ENCODE data around the gene GPR107. TPM values are rescaled to one million over a fixed set of nuclear protein-coding genes. Genes with fewer than 3 reads are reported as not detected.

Gene GPR107
- total and polyA plus RNA-seq, 2 of the 8 experiments (the other 6 are each of a cell fraction or from before 2014, with no cell fraction given) = 19.3 to 30.7 TPM

GRCh38 chr9:130110166-130110565, 56.5 kb downstream of the GPR107 start:
- Histone ChIP-seq H3K23ac (ENCODE audit: insufficient read length) (no peak overlapping the region), H3K4me2 (ENCODE audit: insufficient read depth in 1 of 2, low read depth in 2 of 2, low read length in 2 of 2) (no peak overlapping the region), H2BK120ac (replicated peaks; ENCODE audit: low read depth, low read length) (no peak overlapping the region), H3K14ac (ENCODE audit: insufficient read length) (no peak overlapping the region), H2BK5ac (ENCODE audit: low read depth, low read length) (no peak overlapping the region), H3K18ac (ENCODE audit: extremely low read depth, low read length) (no peak overlapping the region), H2BK15ac (ENCODE audit: low read length) (no peak overlapping the region), H4K91ac (replicated peaks; ENCODE audit: insufficient read length, low read length) (no peak overlapping the region), H3K79me2 (ENCODE audit: control insufficient read depth in 1 of 2, insufficient read depth in 2 of 2, low read length in 2 of 2) (no peaks in the 10 kb centered on the region), H3K23me2 (ENCODE audit: low read depth, low read length) (no peaks in the 10 kb centered on the region), H3K4me3 (ENCODE audit: extremely low read depth in 1 of 4, insufficient read depth in 2 of 4, low read depth in 3 of 4, low read length in 4 of 4) (no peak overlapping the region), H4K20me1 (replicated peaks in 1 of 2; ENCODE audit: control insufficient read depth in 1 of 2, insufficient read depth in 2 of 2, low read length in 2 of 2) (no peaks in the 10 kb centered on the region), H3K27ac (ENCODE audit: low read depth, low read length) (no peak overlapping the region), H3K4ac (replicated peaks; ENCODE audit: insufficient read length, low read depth, low read length) (no peak overlapping the region), H3K9ac (replicated peaks in 1 of 4; ENCODE audit: extremely low read depth in 1 of 4, low read depth in 3 of 4, low read length in 3 of 4) (no peak overlapping the region), H2BK12ac (ENCODE audit: low read depth, low read length) (no peak overlapping the region), H3K27me3 (replicated peaks in 1 of 4; ENCODE audit: control insufficient read depth in 3 of 4, extremely low read depth in 1 of 4, insufficient read depth in 3 of 4, low read length in 3 of 4) (no peaks in the 10 kb centered on the region), H3K36me3 (ENCODE audit: control insufficient read depth in 2 of 4, insufficient read depth in 4 of 4, low read length in 3 of 4) (peaks cover 3 to 8% (median 3%) of the 10 kb centered on the region in 4 experiments; a peak in 4 of 8 replicates), H2AK5ac (ENCODE audit: low read depth, low read length) (no peak overlapping the region), H2AFZ (ENCODE audit: low read length) (no peak overlapping the region), H3K9me3 (ENCODE audit: insufficient read depth in 2 of 2, low read depth in 1 of 2, low read length in 1 of 2) (no peaks in the 10 kb centered on the region), H4K8ac (ENCODE audit: extremely low read depth, insufficient read depth, low read length) (no peak overlapping the region), H3K56ac (replicated peaks; ENCODE audit: insufficient read length, low read depth, low read length) (no peak overlapping the region), H2BK20ac (ENCODE audit: low read length) (no peak overlapping the region), H3K79me1 (ENCODE audit: low read depth, low read length) (no peaks in the 10 kb centered on the region), H4K5ac (ENCODE audit: insufficient read length, low read depth, low read length) (no peak overlapping the region), H3K4me1 (replicated peaks in 1 of 4; ENCODE audit: control insufficient read depth in 3 of 4, insufficient read depth in 4 of 4, low read length in 3 of 4) (peaks cover 0 to 3% (median 0%) of the 10 kb centered on the region in 4 experiments; a peak in 1 of 7 replicates)
- FAIRE-seq (no peak), DNase-seq (ENCODE audit: low read depth in 1 of 2, low spot score in 2 of 2) (no peak)
- ChIA-PET CTCF (ENCODE audit: partially characterized antibody) (interaction anchor here (0.7 to 6.9 kb wide), 9 partner anchors 8 to 198 kb away, joined by 3 to 35 read pairs (median 4); no protein-coding TSS in a partner anchor), POLR2A (ENCODE audit: partially characterized antibody) (no interaction called here)
- peak; percentile 90 for TF ChIP-seq RAD21 (IDR thresholded peaks at IDR 0.05 in 1 of 2, conservative IDR thresholded peaks at IDR 0.05 in 1 of 2; ENCODE audit: low read depth in 2 of 2, low read length in 2 of 2)
- TF ChIP-seq CTCF (IDR thresholded peaks at IDR 0.05; ENCODE audit: control extremely low read depth in 1 of 3, insufficient read depth in 1 of 3, low read depth in 1 of 3, low read length in 3 of 3) = peak; percentile 46 to 67 (median 66)
- TF ChIP-seq ATF3 (IDR thresholded peaks at IDR 0.05; ENCODE audit: insufficient read depth, low read depth, low read length) = no peak
- WGBS, 2 experiments (ENCODE audit: extremely low coverage in 1 of 2, insufficient coverage in 1 of 2, insufficient read length in 1 of 2, insufficient replicate concordance in 2 of 2, low coverage in 1 of 2, low lambda C conversion rate in 2 of 2, missing lambda C conversion rate in 1 of 2) = 76% methylated on average over 5 of the region's 5 CpGs; no CpG with 5 or more reads in 1 of the 2 experiments
